ENCODE measurements around the gene DET1.

DET1 gene

DNA sequence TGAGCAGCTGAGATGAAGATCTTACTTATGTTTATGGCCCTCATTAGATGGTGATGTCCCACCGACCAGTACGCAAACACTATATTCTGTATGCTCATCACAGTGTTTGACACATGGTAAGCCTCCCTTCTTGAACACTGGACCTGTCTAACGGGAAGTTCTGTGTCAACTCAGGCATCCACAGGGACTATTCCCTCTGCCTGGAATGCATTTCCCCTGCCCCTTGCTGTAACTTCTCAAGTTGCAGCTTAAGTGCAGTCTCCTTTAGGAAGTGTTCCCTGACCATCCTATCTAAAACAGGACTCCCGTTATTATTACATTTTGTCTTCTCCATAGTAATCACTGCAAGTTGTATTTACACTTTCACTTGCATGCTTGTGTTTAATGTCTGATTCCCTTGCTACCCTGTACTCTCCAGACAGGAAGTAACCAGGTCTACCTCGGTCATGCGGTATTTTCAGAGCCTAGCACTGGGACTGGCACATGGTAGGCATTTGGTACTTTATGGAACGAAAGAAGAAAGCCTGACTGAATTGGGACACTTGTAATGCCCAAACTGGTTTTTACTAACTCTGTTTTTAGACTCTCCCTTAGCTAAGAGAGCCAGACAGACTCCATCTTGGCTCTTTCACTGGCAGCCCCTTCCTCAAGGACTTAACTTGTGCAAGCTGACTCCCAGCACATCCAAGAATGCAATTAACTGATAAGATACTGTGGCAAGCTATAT, 8.7 kb downstream of the DET1 start:
- intact Hi-C loops (cut with DNase I; ENCODE audit: low total_unique reads): no loop called here
- no peak overlapping the region for H3K27ac ChIP-seq
- no peaks in the 10 kb centered on the region for H3K36me3 ChIP-seq
- TF ChIP-seq, protein P1, sequence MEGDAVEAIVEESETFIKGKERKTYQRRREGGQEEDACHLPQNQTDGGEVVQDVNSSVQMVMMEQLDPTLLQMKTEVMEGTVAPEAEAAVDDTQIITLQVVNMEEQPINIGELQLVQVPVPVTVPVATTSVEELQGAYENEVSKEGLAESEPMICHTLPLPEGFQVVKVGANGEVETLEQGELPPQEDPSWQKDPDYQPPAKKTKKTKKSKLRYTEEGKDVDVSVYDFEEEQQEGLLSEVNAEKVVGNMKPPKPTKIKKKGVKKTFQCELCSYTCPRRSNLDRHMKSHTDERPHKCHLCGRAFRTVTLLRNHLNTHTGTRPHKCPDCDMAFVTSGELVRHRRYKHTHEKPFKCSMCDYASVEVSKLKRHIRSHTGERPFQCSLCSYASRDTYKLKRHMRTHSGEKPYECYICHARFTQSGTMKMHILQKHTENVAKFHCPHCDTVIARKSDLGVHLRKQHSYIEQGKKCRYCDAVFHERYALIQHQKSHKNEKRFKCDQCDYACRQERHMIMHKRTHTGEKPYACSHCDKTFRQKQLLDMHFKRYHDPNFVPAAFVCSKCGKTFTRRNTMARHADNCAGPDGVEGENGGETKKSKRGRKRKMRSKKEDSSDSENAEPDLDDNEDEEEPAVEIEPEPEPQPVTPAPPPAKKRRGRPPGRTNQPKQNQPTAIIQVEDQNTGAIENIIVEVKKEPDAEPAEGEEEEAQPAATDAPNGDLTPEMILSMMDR (IDR thresholded peaks at IDR 0.05): no peak
- H3K4me3 ChIP-seq: no peak overlapping the region
- peaks cover 0 to 4% (median under 1%) of the 10 kb centered on the region in 4 donors for H3K4me1 ChIP-seq
- H3K9me3 ChIP-seq: no peaks in the 10 kb centered on the region
- DNase-seq: no peak
- H3K27me3 ChIP-seq: no peaks in the 10 kb centered on the region

DNA sequence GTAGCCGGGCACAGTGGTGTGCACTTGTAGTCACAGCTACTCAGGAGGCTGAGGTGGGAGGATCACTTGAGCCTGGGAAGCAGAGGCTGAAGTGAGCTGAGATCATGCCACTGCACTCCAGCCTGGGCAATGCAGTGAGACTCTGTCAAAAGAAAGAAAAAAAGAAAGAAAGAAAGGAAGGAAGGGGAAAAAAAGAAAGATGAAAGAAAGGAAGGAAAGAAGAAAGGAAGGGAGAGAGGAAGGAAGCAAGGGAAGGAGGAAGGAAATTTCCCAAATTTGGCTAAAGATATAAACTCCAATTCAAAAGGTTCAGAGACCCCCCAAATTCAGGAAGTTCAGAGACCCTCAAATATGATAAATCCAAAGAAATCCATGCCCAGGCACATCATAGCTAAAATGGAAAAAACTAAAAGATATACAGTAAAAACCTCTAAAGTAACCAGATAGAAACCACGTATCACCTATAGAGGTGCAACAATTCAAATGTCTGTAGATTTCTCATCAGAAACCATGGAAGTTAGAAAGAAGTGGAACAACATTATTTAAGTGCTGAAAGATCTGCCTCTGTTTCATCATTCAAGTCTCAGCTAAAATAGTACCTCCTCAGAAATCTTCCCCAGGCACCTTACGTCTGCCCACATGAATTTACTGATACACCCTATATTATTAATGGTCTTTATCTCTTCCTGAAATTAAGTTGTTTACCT, 10.7 kb downstream of the DET1 start:
- Histone ChIP-seq H3K4me3 (no peak overlapping the region), H3K4me1 (no peaks in the 10 kb centered on the region), H3K9me3 (no peaks in the 10 kb centered on the region), H3K36me3 (peaks cover 6 to 11% (median 8%) of the 10 kb centered on the region in 3 donors), H3K27me3 (no peaks in the 10 kb centered on the region), H3K27ac (no peak overlapping the region)
- DNase-seq: no peak
- TF ChIP-seq, protein P1 (IDR thresholded peaks at IDR 0.05): no peak
- intact Hi-C loops (cut with DNase I; ENCODE audit: low total_unique reads): no loop called here

DNA sequence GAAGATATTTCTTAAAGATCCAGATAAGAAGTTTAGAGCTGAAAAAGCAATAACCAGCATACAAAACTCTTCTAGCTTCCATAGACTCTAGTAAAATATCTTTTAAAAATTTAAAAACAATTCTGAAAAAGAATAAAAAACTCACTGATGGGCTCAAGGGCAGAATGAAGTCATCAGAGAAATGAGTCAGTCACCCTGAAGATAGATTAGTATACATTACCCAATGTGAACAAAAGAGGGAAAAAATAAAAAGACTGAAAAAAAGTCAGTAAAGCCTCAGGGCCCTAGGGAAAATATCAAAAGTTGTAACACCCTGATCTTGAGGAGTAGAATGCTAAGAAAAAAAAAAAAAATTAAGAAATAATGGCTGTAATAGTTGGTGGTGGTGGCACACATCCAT, 11.4 kb downstream of the DET1 start:
- peaks cover 10 to 17% (median 14%) of the 10 kb centered on the region in 3 donors for H3K36me3 ChIP-seq
- no peak overlapping the region for H3K27ac ChIP-seq
- no peaks in the 10 kb centered on the region for H3K9me3 ChIP-seq
- DNase-seq: no peak
- intact Hi-C loops (cut with DNase I; ENCODE audit: low total_unique reads): no loop called here
- TF ChIP-seq, protein P1 (IDR thresholded peaks at IDR 0.05): no peak
- H3K4me3 ChIP-seq: no peak overlapping the region
- no peaks in the 10 kb centered on the region for H3K4me1 ChIP-seq
- H3K27me3 ChIP-seq: no peaks in the 10 kb centered on the region

DNA sequence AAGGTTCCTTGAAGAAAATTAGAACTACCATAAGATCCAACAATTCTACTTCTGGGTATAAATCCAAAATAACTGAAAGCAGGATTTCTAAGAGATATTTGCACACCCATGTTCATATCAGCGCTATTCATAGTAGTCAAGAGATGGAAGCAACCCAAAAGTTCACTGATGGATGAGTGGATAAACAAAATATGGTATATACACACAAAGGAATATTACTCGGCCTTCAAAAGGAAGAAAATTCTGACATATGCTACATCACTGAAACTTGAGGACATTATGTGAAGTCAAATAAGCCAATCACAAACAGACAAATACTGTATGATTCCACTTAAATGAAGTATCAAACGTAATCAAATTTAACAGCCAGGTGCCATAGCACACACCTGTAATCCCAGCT, 13.1 kb downstream of the DET1 start:
- H3K27me3 ChIP-seq: no peaks in the 10 kb centered on the region
- no peak for DNase-seq
- no peaks in the 10 kb centered on the region for H3K4me1 ChIP-seq
- H3K9me3 ChIP-seq: no peaks in the 10 kb centered on the region
- TF ChIP-seq, protein P1 (IDR thresholded peaks at IDR 0.05): no peak
- no peak overlapping the region for H3K4me3 ChIP-seq
- no peak overlapping the region for H3K27ac ChIP-seq
- intact Hi-C loops (cut with DNase I; ENCODE audit: low total_unique reads): no loop called here
- H3K36me3 ChIP-seq: peaks cover 10 to 29% (median 25%) of the 10 kb centered on the region in 3 donors

DNA sequence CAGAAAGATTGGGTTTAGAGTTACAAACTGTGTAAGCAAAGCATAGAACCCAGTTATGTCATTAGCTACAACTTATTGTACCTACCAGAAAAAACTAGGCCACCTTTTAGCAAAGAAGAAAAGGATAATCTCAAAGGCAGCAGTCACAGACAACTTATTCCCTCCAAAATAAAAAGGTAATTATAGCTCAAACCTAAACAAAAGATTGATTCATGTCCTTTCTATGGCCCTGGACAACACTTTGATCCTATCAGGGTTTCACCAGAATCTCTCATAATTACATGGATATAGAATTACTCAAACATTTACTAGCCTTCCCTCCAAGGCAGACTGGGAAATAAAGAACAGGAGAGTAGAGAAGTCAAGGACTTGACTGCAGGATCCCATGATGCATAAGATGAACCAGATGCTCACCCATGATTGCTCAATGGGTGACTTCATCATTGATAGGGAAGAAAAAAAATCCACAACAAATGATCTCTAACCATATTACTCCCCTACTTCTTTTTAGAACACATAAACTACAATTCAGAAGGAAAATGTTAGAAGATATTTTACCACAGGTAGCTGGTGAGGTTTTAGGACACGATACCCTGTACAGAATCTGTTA, 17.4 kb downstream of the DET1 start:
- Histone ChIP-seq H3K27me3 (no peaks in the 10 kb centered on the region), H3K36me3 (peaks cover 26 to 56% (median 36%) of the 10 kb centered on the region in 3 donors), H3K9me3 (no peaks in the 10 kb centered on the region), H3K4me1 (no peaks in the 10 kb centered on the region), H3K4me3 (no peak overlapping the region), H3K27ac (no peak overlapping the region)
- intact Hi-C loops (cut with DNase I; ENCODE audit: low total_unique reads): no loop called here
- TF ChIP-seq, protein P1 (IDR thresholded peaks at IDR 0.05): no peak
- no peak for DNase-seq
